GM23248 (cell line): Measurements from ENCODE around the gene STAT5A. TPM values are rescaled to one million over a fixed set of nuclear protein-coding genes. Genes with fewer than 3 reads are reported as not detected.
"Not testable (repeated sequence)": the region's sequence is repeated elsewhere in the genome, so short reads cannot be mapped to it uniquely, and the experiment has no call there.

Experiments
- DNase-seq: peaks from one replicate; pipeline ENCODE4 v3.0.0-alpha.2; 2015
- H2AFZ ChIP-seq: fragments of 200-600 bp; sonication (generic); 2 replicates; pipeline ENCODE4 v1.6.1; 2016; ENCODE audit warnings: antibody characterized with exemption
- H3F3A ChIP-seq: fragments of 200-600 bp; sonication (generic); 2 replicates; pipeline ENCODE4 v1.6.1; 2016; ENCODE audit warnings: mild to moderate bottlenecking, antibody characterized with exemption, mixed run types; ENCODE audit not compliant: insufficient read depth
- H3K27ac ChIP-seq: fragments of 200-600 bp; sonication (generic); 2 replicates; pipeline ENCODE4 v1.5.1; 2016; ENCODE audit warnings: mild to moderate bottlenecking
- H3K27me3 ChIP-seq: fragments of 200-600 bp; sonication (generic); replicated peaks from 2 replicates; pipeline ENCODE4 v1.6.1; 2016; ENCODE audit warnings: mild to moderate bottlenecking; ENCODE audit not compliant: insufficient read depth
- H3K36me3 ChIP-seq: fragments of 200-600 bp; sonication (generic); 2 replicates; pipeline ENCODE4 v1.6.1; 2016; ENCODE audit warnings: low read depth, mild to moderate bottlenecking
- H3K4me1 ChIP-seq: fragments of 200-600 bp; sonication (generic); 2 replicates; pipeline ENCODE4 v1.6.1; 2016; ENCODE audit warnings: mild to moderate bottlenecking; ENCODE audit not compliant: insufficient read depth
- H3K4me2 ChIP-seq: fragments of 200-600 bp; sonication (generic); one replicate; pipeline ENCODE4 v1.6.1; 2016; ENCODE audit warnings: mild to moderate bottlenecking; ENCODE audit not compliant: unreplicated experiment
- H3K4me3 ChIP-seq: fragments of 200-600 bp; sonication (generic); 2 replicates; pipeline ENCODE4 v1.5.1; 2016; ENCODE audit warnings: mild to moderate bottlenecking
- H3K79me2 ChIP-seq: fragments of 200-600 bp; sonication (generic); 2 replicates; pipeline ENCODE4 v1.6.1; 2016; ENCODE audit warnings: mild to moderate bottlenecking; ENCODE audit not compliant: insufficient read depth
- H3K9ac ChIP-seq: fragments of 200-600 bp; sonication (generic); 2 replicates; pipeline ENCODE4 v1.6.1; 2016; ENCODE audit warnings: mild to moderate bottlenecking
- H3K9me2 ChIP-seq: fragments of 200-600 bp; sonication (generic); 2 replicates; pipeline ENCODE4 v1.6.1; 2016; ENCODE audit warnings: mixed run types, mild to moderate bottlenecking, moderate library complexity; ENCODE audit not compliant: insufficient read depth
- H3K9me3 ChIP-seq: fragments of 200-600 bp; sonication (generic); one replicate; pipeline ENCODE4 v1.6.1; 2017; ENCODE audit warnings: low read depth
- H4K20me1 ChIP-seq: fragments of 200-600 bp; sonication (generic); 2 replicates; pipeline ENCODE4 v1.6.0; 2016; ENCODE audit not compliant: insufficient read depth
- EZH2 ChIP-seq: fragments of 200-600 bp; sonication (generic); IDR thresholded peaks from 2 replicates; pipeline ENCODE4 v1.6.1; 2018; ENCODE audit warnings: antibody characterized with exemption, mild to moderate bottlenecking; ENCODE audit not compliant: insufficient read depth, poor library complexity, severe bottlenecking
- EZH2phosphoT487 ChIP-seq: fragments of 200-600 bp; sonication (generic); IDR thresholded peaks from 2 replicates; pipeline ENCODE4 v1.6.1; 2018; ENCODE audit warnings: antibody characterized with exemption, moderate library complexity, mild to moderate bottlenecking, low read depth; ENCODE audit not compliant: insufficient read depth
- WGBS, 2 experiments: methylation state at CpG; one replicate each; pipeline ENCODE4 v1.1.6; 2015 to 2017; ENCODE audit warnings: low lambda C conversion rate in 2 of 2, low coverage in 1 of 2; ENCODE audit errors: missing lambda C conversion rate in 2 of 2; 5-methylcytosine and 5-hydroxymethylcytosine counted together
- in situ Hi-C: fragments of 300-500 bp; cut with MboI; formaldehyde crosslinking; loops from 2 replicates; pipeline ENCODE4 v1.15.0; 2020
- polyA plus RNA-seq: library from polyadenylated mRNA; unstranded; fragments of >200 nt; fragmentation: Nextera tagmentation; extraction: Ambion mirVana; gene quantifications from 2 replicates; pipeline ENCODE4 v1.2.1, GENCODE V29; 2016
- total RNA-seq: library from RNA; depleted of rRNA; stranded (reverse); fragments of >200 nt; shearing (Covaris generic); gene quantifications from 2 replicates; pipeline ENCODE4 v1.2.3, GENCODE V29; 2014

The STAT5A gene
- total and polyA plus RNA-seq, 2 experiments from 2014 or later, result 6.8 to 26.3 TPM

DNA sequence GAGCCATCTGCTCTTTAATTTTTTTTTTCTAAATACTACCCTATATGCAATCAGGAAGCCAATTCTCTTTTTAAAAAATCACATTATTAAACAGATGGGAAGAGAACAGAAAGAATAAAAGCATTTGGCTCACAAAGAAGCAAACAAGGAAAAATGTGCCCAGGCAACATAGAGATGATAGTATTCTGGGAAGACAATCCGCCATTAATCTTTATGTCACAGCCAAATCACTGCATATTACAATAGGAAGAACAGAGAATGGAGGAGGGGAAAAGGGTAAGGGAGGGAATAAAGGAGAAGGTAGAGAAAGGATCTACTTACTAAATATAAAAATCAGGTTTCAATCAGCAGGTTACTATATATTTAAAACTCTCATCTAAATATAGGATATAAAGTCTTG is 46.4 kb upstream of the STAT5A start:
- Histone ChIP-seq H3F3A (no peaks in the 10 kb centered on the region), H3K79me2 (peaks cover 91% of the 10 kb centered on the region)

DNA sequence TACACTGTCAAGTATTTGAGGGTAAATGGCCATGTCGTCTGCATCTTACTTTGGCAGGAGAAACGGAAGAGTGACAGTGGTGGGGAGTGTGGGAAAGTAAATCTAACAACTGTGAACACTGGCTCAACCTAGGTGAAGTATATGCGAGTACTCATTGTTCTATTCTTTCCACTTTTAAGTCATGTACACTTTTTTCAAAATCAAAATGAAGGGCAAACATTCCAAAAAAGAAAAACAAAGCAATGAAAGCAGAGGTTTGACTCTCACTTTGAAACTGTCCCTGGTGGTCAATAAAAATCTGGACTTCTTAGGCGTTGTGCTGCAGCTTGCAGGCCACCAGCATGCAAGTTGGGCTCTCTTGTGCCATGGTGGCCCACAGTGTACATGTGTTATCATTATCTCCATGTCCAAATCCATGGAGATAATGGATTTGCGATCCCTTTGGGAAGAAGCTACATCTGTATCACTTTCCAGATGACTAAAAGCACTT is 44.8 kb upstream of the STAT5A start:
- Histone ChIP-seq H3K79me2 (peaks cover 83% of the 10 kb centered on the region), H3K4me2 (no peak overlapping the region), H3K9me3 (no peaks in the 10 kb centered on the region), H3K4me3 (no peak overlapping the region), H2AFZ (no peak overlapping the region), H3F3A (peaks cover 6% of the 10 kb centered on the region; the same call in 1 of the 2 replicates), H3K36me3 (0 out of 2 replicates have a peak, but pooled peaks cover 3% of the 10 kb centered on the region), H3K9ac (no peak overlapping the region), H3K27ac (no peak overlapping the region), H3K9me2 (no peaks in the 10 kb centered on the region), H3K4me1 (peaks cover 7% of the 10 kb centered on the region; the same call in 1 of the 2 replicates), H3K27me3 (no peaks in the 10 kb centered on the region), H4K20me1 (no peaks in the 10 kb centered on the region)
- no peak for TF ChIP-seq EZH2
- in situ Hi-C loops, result no loop called here
- DNase-seq, result no peak
- whole genome bisulfite sequencing, 2 experiments, result 66 to 68% methylated on average over 5 of the region's 5 CpGs

More for the DNA sequence above, 46.4 kb upstream of the STAT5A start:
- H3K4me2 ChIP-seq, result no peak overlapping the region
- no peaks in the 10 kb centered on the region for H3K27me3 ChIP-seq
- 94 to 100% methylated on average over 1 of the region's 1 CpG for WGBS, 2 experiments
- H3K9me3 ChIP-seq, result no peaks in the 10 kb centered on the region
- TF ChIP-seq EZH2phosphoT487, result no peak
- TF ChIP-seq EZH2, result no peak
- no peak overlapping the region for H3K4me3 ChIP-seq
- H3K36me3 ChIP-seq, result no peaks in the 10 kb centered on the region
- H3K4me1 ChIP-seq, result no peaks in the 10 kb centered on the region
- H2AFZ ChIP-seq, result no peak overlapping the region
- H3K9me2 ChIP-seq, result no peaks in the 10 kb centered on the region
- in situ Hi-C loops, result no loop called here
- no peak overlapping the region for H3K9ac ChIP-seq
- H4K20me1 ChIP-seq, result no peaks in the 10 kb centered on the region
- H3K27ac ChIP-seq, result no peak overlapping the region
- DNase-seq, result no peak

DNA sequence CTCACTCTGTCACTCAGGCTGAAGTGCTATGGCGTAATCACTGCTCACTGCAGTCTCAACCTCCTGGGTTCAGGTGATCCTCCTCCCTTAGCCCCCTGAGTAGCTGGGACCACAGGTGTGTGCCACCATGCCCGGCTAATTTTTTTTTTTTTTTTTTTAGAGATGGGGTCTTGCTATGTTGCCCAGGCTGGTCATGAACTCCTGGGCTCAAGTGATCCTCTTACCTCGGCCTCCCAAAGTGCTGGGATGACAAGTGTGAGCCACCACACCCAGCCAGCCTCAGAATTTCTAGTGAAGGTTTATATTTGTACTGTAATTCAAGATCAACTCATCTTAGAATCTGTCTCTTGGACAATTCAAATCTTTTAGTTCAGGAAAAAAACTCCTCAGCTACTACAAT is 44.2 kb upstream of the STAT5A start:
- DNase-seq, H4K20me1 ChIP-seq, H3K9me3 ChIP-seq, H2AFZ ChIP-seq, H3K9ac ChIP-seq, H3F3A ChIP-seq, in situ Hi-C loops, H3K4me3 ChIP-seq, H3K27ac ChIP-seq, H3K36me3 ChIP-seq, H3K27me3 ChIP-seq, H3K4me2 ChIP-seq, H3K4me1 ChIP-seq, H3K9me2 ChIP-seq: not testable (repeated sequence)
- peaks cover 82% of the 10 kb centered on the region for H3K79me2 ChIP-seq
- 87 to 98% methylated on average over 3 of the region's 3 CpGs for WGBS, 2 experiments

DNA sequence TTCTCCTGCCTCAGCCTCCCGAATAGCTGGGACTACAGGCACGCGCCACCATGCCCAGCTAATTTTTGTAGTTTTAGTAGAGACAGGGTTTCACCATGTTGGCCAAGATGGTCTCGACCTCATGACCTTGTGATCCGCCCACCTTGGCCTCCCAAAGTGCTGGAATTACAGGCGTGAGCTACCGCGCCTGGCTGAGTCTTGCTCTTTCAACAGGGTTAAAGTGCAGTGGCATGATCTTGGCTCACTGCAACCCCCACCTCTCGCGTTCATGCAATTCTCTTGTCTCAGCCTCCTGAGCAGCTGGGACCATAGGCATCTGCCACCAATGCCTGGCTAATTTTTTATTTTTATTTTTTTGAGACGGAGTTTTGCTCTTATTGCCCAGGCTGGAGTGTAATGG is 43.1 kb upstream of the STAT5A start:
- H3K4me3 ChIP-seq, H3F3A ChIP-seq, H3K9ac ChIP-seq, in situ Hi-C loops, H3K4me2 ChIP-seq, H3K36me3 ChIP-seq, DNase-seq, H2AFZ ChIP-seq, H4K20me1 ChIP-seq, H3K27me3 ChIP-seq, H3K4me1 ChIP-seq, H3K27ac ChIP-seq, H3K9me3 ChIP-seq, H3K9me2 ChIP-seq: not testable (repeated sequence)
- H3K79me2 ChIP-seq, result peaks cover 83% of the 10 kb centered on the region
- whole genome bisulfite sequencing, 2 experiments, result 94 to 99% methylated on average over 11 of the region's 11 CpGs

DNA sequence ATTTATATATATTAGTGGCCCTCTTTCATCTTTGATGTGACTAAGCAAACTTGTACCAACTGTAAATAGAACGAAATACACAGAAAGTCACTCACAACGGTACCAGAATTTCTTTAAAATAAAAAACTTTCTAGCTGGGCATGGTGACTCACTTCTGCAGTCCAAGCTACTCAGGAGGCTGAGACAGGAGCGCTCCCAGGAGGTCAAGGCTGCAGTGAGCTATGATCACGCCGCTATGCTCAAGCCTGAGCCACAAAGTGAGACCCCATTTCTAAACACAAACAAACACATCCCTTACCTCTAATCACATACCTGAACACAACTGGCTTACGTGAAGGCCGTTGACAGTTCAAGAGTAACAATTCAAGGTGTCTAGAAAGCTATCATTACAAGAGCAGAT is 41.8 kb upstream of the STAT5A start:
- no peak overlapping the region for H3K4me3 ChIP-seq
- H3K9ac ChIP-seq, result no peak overlapping the region
- 80 to 82% methylated on average over 7 of the region's 7 CpGs for WGBS, 2 experiments
- TF ChIP-seq EZH2phosphoT487 (no peak), EZH2 (no peak)
- in situ Hi-C loops, result no loop called here
- no peaks in the 10 kb centered on the region for H4K20me1 ChIP-seq
- H3K36me3 ChIP-seq, result 0 out of 2 replicates have a peak, but pooled peaks cover 3% of the 10 kb centered on the region
- no peak overlapping the region for H2AFZ ChIP-seq
- H3K9me2 ChIP-seq, result no peaks in the 10 kb centered on the region
- H3K4me2 ChIP-seq, result no peak overlapping the region
- H3K4me1 ChIP-seq, result peaks cover 7% of the 10 kb centered on the region; the same call in 1 of the 2 replicates
- no peaks in the 10 kb centered on the region for H3K9me3 ChIP-seq
- peaks cover 6% of the 10 kb centered on the region; the same call in 1 of the 2 replicates for H3F3A ChIP-seq
- no peaks in the 10 kb centered on the region for H3K27me3 ChIP-seq
- H3K79me2 ChIP-seq, result peaks cover 86% of the 10 kb centered on the region
- H3K27ac ChIP-seq, result no peak overlapping the region
- DNase-seq, result no peak
